Activated CD4-positive, alpha-beta T cell treated with anti-CD3 and anti-CD28 coated beads for 36 hours (primary cell): Measurements from ENCODE around the gene TMX1. TPM values are rescaled to one million over a fixed set of nuclear protein-coding genes. Genes with fewer than 3 reads are reported as not detected.

Experiments used
- ATAC-seq: fragments of 200-7000 bp; cut with Tn5 transposase; one replicate; pipeline ENCODE4 v1.10.0; 2021; ENCODE audit warnings: mild to moderate bottlenecking, moderate library complexity
- CTCF ChIA-PET: fragments of 350-600 bp; sonication (Branson Sonifier 250); formaldehyde crosslinking; loops from one replicate; lab custom pipeline; 2021; ENCODE audit warnings: antibody characterized with exemption; lab: Charles Lee
- POLR2A ChIA-PET: fragments of 350-600 bp; sonication (Branson Sonifier 250); formaldehyde crosslinking; loops from one replicate; lab custom pipeline; 2021; ENCODE audit warnings: antibody characterized with exemption, inconsistent platforms; lab: Charles Lee
- DNase-seq: peaks from one replicate; pipeline ENCODE4 v3.0.0-alpha.2; 2020
- H3K27ac Mint-ChIP-seq: one replicate; pipeline ENCODE4 v1.8.0; 2021; ENCODE audit warnings: mixed read lengths
- H3K27me3 Mint-ChIP-seq: one replicate; pipeline ENCODE4 v1.8.0; 2021; ENCODE audit warnings: mixed read lengths
- H3K36me3 Mint-ChIP-seq: one replicate; pipeline ENCODE4 v1.8.0; 2021; ENCODE audit warnings: low read depth, mixed read lengths
- H3K4me1 Mint-ChIP-seq: one replicate; pipeline ENCODE4 v1.8.0; 2021; ENCODE audit warnings: mixed read lengths
- H3K4me3 Mint-ChIP-seq: one replicate; pipeline ENCODE4 v1.8.0; 2021; ENCODE audit warnings: mild to moderate bottlenecking, moderate library complexity, mixed read lengths
- H3K9me3 Mint-ChIP-seq: one replicate; pipeline ENCODE4 v1.8.0; 2021; ENCODE audit warnings: low read depth, mixed read lengths
- intact Hi-C, 2 experiments: fragments of 100-400 bp; cut with DNase I in 1 of 2; cut with micrococcal nuclease in 1 of 2; formaldehyde crosslinking; loops; one replicate each; pipeline versions ENCODE4 v1.14.2 to v1.15.1; 2022 to 2024; cut with DNase I, micrococcal nuclease
- total RNA-seq, 2 experiments: library from RNA; stranded (reverse); gene quantifications; one replicate each; pipeline ENCODE4 v1.2.3, GENCODE V29; 2021

TMX1 gene
- total RNA-seq, 2 experiments from 2014 or later: 38.8 to 55.9 TPM

DNA sequence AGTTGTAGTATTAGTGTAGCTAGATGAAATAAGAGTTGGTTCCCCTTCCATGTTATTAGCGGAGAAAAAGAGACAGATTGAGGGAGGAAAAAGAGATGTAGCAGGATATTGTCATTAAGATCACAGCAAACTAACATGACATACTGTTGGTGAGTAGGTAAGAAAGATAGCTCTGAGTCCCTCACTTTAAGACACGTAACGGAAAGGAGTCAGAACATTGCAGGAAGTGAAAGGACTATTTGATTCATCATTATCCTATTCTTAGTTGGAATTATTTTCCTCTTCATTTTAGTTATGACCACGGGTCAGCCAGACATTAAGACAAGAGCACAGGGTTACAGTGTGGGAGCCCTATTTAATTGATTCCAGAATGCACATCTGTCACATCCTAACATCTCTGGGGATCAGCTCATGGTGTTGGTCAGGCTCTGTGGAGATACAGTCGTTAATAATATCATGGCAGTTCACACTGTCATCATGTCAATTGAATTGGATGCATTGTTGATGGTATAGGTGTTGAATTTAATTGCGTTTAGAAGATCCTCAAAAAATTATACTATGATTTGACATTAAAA lies 55.0 kb downstream of the TMX1 start:
- no peak for DNase-seq
- Mint-ChIP-seq H3K4me1 (peaks cover 13% of the 10 kb centered on the region), H3K4me3 (no peak overlapping the region), H3K27me3 (no peaks in the 10 kb centered on the region), H3K36me3 (no peaks in the 10 kb centered on the region), H3K9me3 (no peaks in the 10 kb centered on the region), H3K27ac (no peak overlapping the region)
- ChIA-PET POLR2A (no interaction called here), CTCF (interaction anchor here (0.9 kb wide), 1 partner anchor 10 kb away, joined by 3 read pairs; no protein-coding TSS in a partner anchor)
- intact Hi-C loops: no loop called here
- no peak for ATAC-seq

DNA sequence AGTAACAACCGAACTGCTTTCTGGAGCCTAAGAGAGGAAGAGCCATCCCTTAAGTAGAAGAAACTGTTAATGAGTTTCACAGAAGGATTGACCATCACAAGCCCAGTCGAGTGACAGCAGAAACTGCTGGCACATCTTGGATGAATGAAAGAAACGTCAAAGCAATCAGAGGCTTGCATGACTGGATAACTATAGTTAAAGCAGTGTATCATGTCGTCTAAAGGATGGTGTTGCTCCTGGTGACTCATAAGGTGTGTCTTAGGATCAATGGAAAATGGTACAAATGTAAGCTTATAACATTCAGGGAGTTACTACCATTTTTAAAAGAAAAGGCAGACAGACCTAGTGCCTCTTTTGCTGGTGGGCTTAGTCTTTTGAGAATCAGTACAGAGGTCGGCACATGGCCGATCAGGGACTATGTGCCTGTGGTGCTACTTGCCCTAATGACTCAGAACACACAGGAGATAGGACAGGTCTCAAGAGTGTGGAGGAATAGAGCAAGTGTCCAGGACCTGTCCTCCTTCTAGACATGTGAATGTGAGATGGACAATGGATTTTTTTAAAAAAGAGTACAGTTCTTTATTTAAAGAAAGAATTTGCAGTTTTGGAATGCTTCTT lies 55.7 kb downstream of the TMX1 start:
- Mint-ChIP-seq H3K27me3 (no peaks in the 10 kb centered on the region), H3K36me3 (no peaks in the 10 kb centered on the region), H3K9me3 (no peaks in the 10 kb centered on the region), H3K4me3 (no peak overlapping the region), H3K4me1 (peaks cover 13% of the 10 kb centered on the region), H3K27ac (no peak overlapping the region)
- intact Hi-C loops: no loop called here
- CTCF ChIA-PET: no interaction called here
- POLR2A ChIA-PET: no interaction called here
- DNase-seq (no peak), ATAC-seq (no peak)

DNA sequence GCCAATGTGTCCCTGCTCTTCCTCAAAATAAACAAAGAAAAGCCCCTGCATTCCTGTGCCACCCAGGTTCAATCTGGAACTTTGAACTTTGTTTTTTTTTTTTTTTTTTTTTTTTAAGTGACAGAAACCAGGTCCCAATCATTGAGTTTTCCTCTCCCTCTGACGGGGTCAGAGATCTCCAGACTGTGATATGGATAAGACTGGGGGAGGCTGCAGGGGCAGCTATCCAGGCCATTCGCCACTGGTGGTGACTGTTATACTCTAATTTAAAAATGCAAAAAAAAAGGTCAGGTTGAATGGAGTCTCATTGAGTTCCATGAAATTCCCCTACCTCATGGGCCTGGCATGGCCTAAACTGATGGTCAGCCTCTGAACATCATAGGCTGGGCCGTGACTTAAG lies 57.0 kb downstream of the TMX1 start:
- Mint-ChIP-seq H3K4me3 (no peak overlapping the region), H3K4me1 (peaks cover 13% of the 10 kb centered on the region), H3K36me3 (no peaks in the 10 kb centered on the region), H3K27me3 (peaks cover 4% of the 10 kb centered on the region), H3K27ac (no peak overlapping the region), H3K9me3 (no peaks in the 10 kb centered on the region)
- intact Hi-C loops: no loop called here
- no peak for DNase-seq
- ATAC-seq: no peak
- POLR2A ChIA-PET: no interaction called here
- CTCF ChIA-PET: no interaction called here

DNA sequence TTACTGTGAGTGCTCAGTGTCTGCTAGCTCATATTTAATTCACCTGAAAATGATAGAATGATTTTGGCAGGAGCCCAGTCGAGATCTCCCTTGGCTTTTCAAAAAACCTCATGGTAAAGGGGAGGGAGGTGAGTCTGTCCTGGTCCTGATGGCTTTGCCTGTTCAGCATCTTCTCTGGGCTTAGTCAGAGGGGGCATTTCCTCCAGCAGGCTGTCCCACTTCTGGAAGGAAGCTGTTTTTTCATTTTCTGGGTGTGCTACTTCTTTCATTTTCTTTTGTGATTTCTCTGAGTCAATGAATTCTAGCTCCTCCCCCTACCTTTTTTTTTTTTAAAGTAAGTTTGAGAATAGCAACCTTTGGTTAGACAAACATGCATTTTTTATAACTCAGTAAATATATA lies 58.8 kb downstream of the TMX1 start:
- peak; percentile 94 for ATAC-seq
- intact Hi-C loops: no loop called here
- ChIA-PET POLR2A (interaction anchor here (0.6 kb wide), 1 partner anchor 19 kb away, joined by 4 read pairs; no protein-coding TSS in a partner anchor), CTCF (interaction anchor here (0.6 to 1.3 kb wide), 6 partner anchors 12 to 238 kb away, joined by 3 to 5 read pairs (median 4); no protein-coding TSS in a partner anchor)
- Mint-ChIP-seq H3K4me1 (peaks cover 13% of the 10 kb centered on the region), H3K27ac (no peak overlapping the region), H3K9me3 (no peaks in the 10 kb centered on the region), H3K27me3 (peaks cover 7% of the 10 kb centered on the region), H3K36me3 (no peaks in the 10 kb centered on the region), H3K4me3 (no peak overlapping the region)
- peak; percentile 40 for DNase-seq

DNA sequence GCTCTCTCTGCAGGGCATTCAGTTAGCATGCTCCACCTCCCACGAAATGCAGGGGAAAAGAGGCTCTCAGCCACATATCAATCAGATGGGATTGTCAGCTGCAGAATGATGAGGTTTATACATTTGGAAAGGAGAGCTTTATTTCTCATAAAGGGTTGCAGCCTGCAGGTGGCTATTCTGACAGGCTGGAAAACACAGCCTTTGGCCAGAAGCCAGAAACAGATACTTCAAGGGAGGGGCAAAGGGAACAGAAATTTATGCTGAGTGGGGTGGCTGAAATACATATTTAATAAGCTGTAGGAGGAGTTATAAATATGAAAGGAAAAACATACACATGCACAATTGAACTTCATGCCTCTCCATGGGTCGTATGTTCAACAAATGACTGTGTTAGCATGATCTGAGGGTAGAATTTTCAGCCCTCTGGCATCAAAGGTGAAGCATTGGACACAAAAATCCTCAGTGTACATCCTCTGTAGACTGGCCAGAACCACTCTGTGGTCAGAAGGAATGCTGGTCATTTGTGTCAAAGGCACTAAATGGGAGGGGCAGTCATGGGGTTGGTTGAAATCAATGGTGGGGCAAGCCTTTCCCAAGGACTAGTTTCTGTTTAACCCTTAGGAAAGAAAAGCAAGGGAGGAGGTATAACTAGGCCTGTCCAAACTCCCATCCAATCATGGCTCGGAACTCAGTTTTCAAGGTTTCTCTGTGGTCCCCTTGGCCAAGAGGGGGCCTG lies 62.4 kb downstream of the TMX1 start:
- intact Hi-C loops: no loop called here
- ChIA-PET CTCF (interaction anchor here (0.7 kb wide), 1 partner anchor 526 kb away, joined by 3 read pairs; no protein-coding TSS in a partner anchor), POLR2A (no interaction called here)
- H3K4me1 Mint-ChIP-seq: peaks cover 22% of the 10 kb centered on the region
- H3K36me3 Mint-ChIP-seq: no peaks in the 10 kb centered on the region
- DNase-seq (no peak), ATAC-seq (no peak)
- peaks cover 8% of the 10 kb centered on the region for H3K27me3 Mint-ChIP-seq
- H3K4me3 Mint-ChIP-seq: no peak overlapping the region
- no peaks in the 10 kb centered on the region for H3K9me3 Mint-ChIP-seq
- no peak overlapping the region for H3K27ac Mint-ChIP-seq

DNA sequence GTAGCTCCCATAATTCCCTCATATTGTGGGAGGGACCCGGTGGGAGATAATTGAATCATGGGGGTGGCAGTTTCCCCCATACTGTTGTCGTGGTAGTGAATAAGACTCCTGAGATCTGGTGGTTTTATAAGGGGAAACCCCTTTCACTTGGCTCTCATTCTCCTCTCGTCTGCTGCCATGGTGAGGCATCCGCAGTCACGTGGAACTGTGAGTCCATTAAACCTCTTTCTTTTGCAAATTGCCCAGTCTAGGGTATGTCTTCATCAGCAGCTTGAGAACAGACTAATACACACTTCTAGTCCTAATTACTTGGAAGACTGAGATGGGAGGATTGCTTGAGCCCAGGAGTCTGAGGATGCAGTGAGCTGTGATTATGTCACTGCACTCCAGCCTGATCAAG lies 64.4 kb downstream of the TMX1 start:
- CTCF ChIA-PET: interaction anchor here (0.6 to 1.3 kb wide), 5 partner anchors 9 to 1481 kb away, joined by 3 to 11 read pairs (median 3); no protein-coding TSS in a partner anchor
- no peak overlapping the region for H3K27ac Mint-ChIP-seq

DNA sequence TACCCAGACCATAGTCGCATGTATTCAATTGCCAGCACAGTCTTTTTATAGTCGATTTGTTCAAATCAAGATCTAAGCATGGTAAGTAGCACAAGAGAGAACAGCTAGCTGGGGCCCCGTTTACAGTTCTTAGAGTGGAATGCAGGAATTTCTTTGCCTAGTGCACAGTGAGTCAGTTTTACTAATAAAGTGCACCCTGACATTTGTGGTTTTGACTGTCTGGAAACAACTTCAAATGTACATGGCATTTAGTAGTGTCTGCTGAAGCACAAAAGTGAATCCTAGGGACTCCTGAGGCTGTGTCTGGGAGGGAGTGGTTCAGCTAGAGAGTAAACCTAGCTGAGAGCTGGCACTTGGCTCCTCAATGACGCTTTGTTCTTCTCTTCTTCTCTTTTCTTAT lies 64.9 kb downstream of the TMX1 start:
- POLR2A ChIA-PET: interaction anchor here (1.4 kb wide), 1 partner anchor 19 kb away, joined by 5 read pairs; no protein-coding TSS in a partner anchor
- Mint-ChIP-seq H3K27ac (no peak overlapping the region), H3K36me3 (no peaks in the 10 kb centered on the region), H3K27me3 (peaks cover 10% of the 10 kb centered on the region), H3K4me3 (no peak overlapping the region), H3K4me1 (peaks cover 15% of the 10 kb centered on the region), H3K9me3 (no peaks in the 10 kb centered on the region)
- CTCF ChIA-PET: interaction anchor here (0.6 to 1.3 kb wide), 5 partner anchors 10 to 1481 kb away, joined by 3 to 11 read pairs (median 3); no protein-coding TSS in a partner anchor
- ATAC-seq (peak; percentile 80), DNase-seq (peak; percentile 10)
- intact Hi-C loops: no loop called here

More for the DNA sequence above, 64.4 kb downstream of the TMX1 start:
- DNase-seq: peak; percentile 61
- H3K27me3 Mint-ChIP-seq: peaks cover 10% of the 10 kb centered on the region
- no peak overlapping the region for H3K4me3 Mint-ChIP-seq
- peaks cover 17% of the 10 kb centered on the region for H3K4me1 Mint-ChIP-seq
- POLR2A ChIA-PET: interaction anchor here (0.6 to 1.4 kb wide), 2 partner anchors 19 to 136 kb away, joined by 3 to 5 read pairs; no protein-coding TSS in a partner anchor
- intact Hi-C loops: no loop called here
- ATAC-seq: peak; percentile 79
- H3K9me3 Mint-ChIP-seq: no peaks in the 10 kb centered on the region
- H3K36me3 Mint-ChIP-seq: no peaks in the 10 kb centered on the region

DNA sequence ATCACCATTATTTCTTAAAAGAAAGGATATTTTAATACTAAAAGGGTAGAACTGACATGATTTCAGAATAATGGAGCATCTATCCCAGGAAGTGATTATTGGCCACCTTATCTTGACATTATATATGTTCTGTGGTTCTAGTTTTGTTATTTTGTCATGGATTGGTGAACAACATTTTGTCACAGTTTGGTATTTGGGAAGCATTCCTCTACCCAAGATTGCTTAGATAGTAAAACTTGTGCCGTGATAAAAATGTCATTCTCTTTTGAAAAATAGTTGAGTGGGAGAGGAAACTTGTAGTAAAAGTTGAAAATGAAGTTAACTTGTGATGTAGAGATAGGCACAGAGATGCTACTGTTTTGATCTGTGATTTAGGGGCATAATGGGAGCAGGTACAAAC lies 65.7 kb downstream of the TMX1 start:
- Mint-ChIP-seq H3K27ac (no peak overlapping the region), H3K9me3 (no peaks in the 10 kb centered on the region), H3K27me3 (peaks cover 14% of the 10 kb centered on the region), H3K36me3 (no peaks in the 10 kb centered on the region), H3K4me1 (peaks cover 15% of the 10 kb centered on the region), H3K4me3 (no peak overlapping the region)
- POLR2A ChIA-PET: interaction anchor here (1.4 kb wide), 1 partner anchor 18 kb away, joined by 5 read pairs; no protein-coding TSS in a partner anchor
- DNase-seq (no peak), ATAC-seq (no peak)
- CTCF ChIA-PET: no interaction called here
- intact Hi-C loops: no loop called here

Other genes with a start within 250 kb of the TMX1 start
- 1 to 10 TPM; 2.4 TPM for gene TRIM9, start 145.1 kb upstream of the TMX1 start, total RNA-seq